ENCODE data around the gene SLAMF7.
"Not testable (repeated sequence)": the region's sequence is repeated elsewhere in the genome, so short reads cannot be mapped to it uniquely, and the experiment has no call there.

SLAMF7 gene

GRCh38 chr1:160779626-160780397 lies 40.8 kb downstream of the SLAMF7 start:
- Histone ChIP-seq H3K36me3 (ENCODE audit: insufficient read depth, low read length) (no peaks in the 10 kb centered on the region), H3K4me1 (ENCODE audit: insufficient read depth, low read length) (no peaks in the 10 kb centered on the region), H3K9me3 (ENCODE audit: insufficient read depth, low read depth, low read length) (no peaks in the 10 kb centered on the region), H3K4me3 (ENCODE audit: low read length) (no peak overlapping the region), H3K27me3 (ENCODE audit: insufficient read depth, low read length) (no peaks in the 10 kb centered on the region), H3K9ac (ENCODE audit: low read depth, low read length) (no peak overlapping the region), H3K27ac (ENCODE audit: low read depth, low read length) (no peak overlapping the region)
- 90% methylated on average over 18 of the region's 18 CpGs for WGBS

GRCh38 chr1:160780398-160780755 lies 41.3 kb downstream of the SLAMF7 start:
- WGBS, result 93% methylated on average over 2 of the region's 2 CpGs
- Histone ChIP-seq H3K36me3 (ENCODE audit: insufficient read depth, low read length) (no peaks in the 10 kb centered on the region), H3K4me1 (ENCODE audit: insufficient read depth, low read length) (no peaks in the 10 kb centered on the region), H3K9me3 (ENCODE audit: insufficient read depth, low read depth, low read length) (no peaks in the 10 kb centered on the region), H3K9ac (ENCODE audit: low read depth, low read length) (no peak overlapping the region), H3K27ac (ENCODE audit: low read depth, low read length) (no peak overlapping the region), H3K4me3 (ENCODE audit: low read length) (no peak overlapping the region), H3K27me3 (ENCODE audit: insufficient read depth, low read length) (no peaks in the 10 kb centered on the region)

- Histone ChIP-seq H3K9me3 (ENCODE audit: insufficient read depth, low read depth, low read length) (no peaks in the 10 kb centered on the region), H3K27ac (ENCODE audit: low read depth, low read length) (no peak overlapping the region), H3K4me3 (ENCODE audit: low read length) (no peak overlapping the region), H3K27me3 (ENCODE audit: insufficient read depth, low read length) (no peaks in the 10 kb centered on the region), H3K36me3 (ENCODE audit: insufficient read depth, low read length) (no peaks in the 10 kb centered on the region), H3K4me1 (ENCODE audit: insufficient read depth, low read length) (no peaks in the 10 kb centered on the region), H3K9ac (ENCODE audit: low read depth, low read length) (no peak overlapping the region)
- WGBS, result 91% methylated on average over 8 of the region's 8 CpGs
These were observed 42.2 kb downstream of the SLAMF7 start for GRCh38 chr1:160781186-160781766.

GRCh38 chr1:160781914-160782689 lies 43.1 kb downstream of the SLAMF7 start:
- Histone ChIP-seq H3K36me3 (ENCODE audit: insufficient read depth, low read length) (no peaks in the 10 kb centered on the region), H3K27ac (ENCODE audit: low read depth, low read length) (no peak overlapping the region), H3K4me1 (ENCODE audit: insufficient read depth, low read length) (no peaks in the 10 kb centered on the region), H3K9me3 (ENCODE audit: insufficient read depth, low read depth, low read length) (no peaks in the 10 kb centered on the region), H3K27me3 (ENCODE audit: insufficient read depth, low read length) (no peaks in the 10 kb centered on the region), H3K9ac (ENCODE audit: low read depth, low read length) (no peak overlapping the region), H3K4me3 (ENCODE audit: low read length) (no peak overlapping the region)
- WGBS, result 95% methylated on average over 9 of the region's 9 CpGs

DNA sequence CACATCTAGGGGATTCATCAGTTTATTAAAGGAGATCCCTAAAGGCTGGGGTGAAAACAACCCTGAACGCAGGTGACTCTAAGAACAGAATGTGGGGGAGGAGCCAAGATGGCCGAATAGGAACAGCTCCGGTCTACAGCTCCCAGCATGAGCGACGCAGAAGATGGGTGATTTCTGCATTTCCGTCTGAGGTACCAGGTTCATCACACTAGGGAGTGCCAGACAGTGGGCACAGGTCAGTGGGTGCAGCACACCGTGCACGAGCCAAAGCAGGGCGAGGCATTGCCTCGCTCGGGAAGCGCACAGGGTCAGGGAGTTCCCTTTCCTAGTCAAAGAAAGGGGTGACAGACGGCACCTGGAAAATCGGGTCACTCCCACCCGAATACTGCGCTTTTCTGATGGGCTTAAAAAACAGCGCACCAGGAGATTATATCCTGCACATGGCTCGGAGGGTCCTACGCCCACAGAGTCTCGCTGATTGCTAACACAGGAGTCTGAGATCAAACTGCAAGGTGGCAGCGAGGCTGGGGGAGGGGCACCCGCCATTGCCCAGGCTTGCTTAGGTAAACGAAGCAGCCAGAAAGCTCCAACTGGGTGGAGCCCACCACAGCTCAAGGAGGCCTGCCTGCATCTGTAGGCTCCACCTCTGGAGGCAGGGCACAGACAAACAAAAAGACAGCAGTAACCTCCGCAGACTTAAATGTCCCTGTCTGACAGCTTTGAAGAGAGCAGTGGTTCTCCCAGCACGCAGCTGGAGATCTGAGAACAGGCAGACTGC lies 44.1 kb downstream of the SLAMF7 start:
- not testable (repeated sequence) for H3K9me3 ChIP-seq (ENCODE audit: insufficient read depth, low read depth, low read length); H3K36me3 ChIP-seq (ENCODE audit: insufficient read depth, low read length); H3K4me1 ChIP-seq (ENCODE audit: insufficient read depth, low read length); H3K9ac ChIP-seq (ENCODE audit: low read depth, low read length); H3K27me3 ChIP-seq (ENCODE audit: insufficient read depth, low read length); H3K27ac ChIP-seq (ENCODE audit: low read depth, low read length); H3K4me3 ChIP-seq (ENCODE audit: low read length)
- WGBS, result 88% methylated on average over 23 of the region's 25 CpGs

GRCh38 chr1:160789051-160789701 lies 50.1 kb downstream of the SLAMF7 start:
- no peak overlapping the region for H3K4me3 ChIP-seq (ENCODE audit: low read length)
- 90% methylated on average over 10 of the region's 11 CpGs for WGBS

DNA sequence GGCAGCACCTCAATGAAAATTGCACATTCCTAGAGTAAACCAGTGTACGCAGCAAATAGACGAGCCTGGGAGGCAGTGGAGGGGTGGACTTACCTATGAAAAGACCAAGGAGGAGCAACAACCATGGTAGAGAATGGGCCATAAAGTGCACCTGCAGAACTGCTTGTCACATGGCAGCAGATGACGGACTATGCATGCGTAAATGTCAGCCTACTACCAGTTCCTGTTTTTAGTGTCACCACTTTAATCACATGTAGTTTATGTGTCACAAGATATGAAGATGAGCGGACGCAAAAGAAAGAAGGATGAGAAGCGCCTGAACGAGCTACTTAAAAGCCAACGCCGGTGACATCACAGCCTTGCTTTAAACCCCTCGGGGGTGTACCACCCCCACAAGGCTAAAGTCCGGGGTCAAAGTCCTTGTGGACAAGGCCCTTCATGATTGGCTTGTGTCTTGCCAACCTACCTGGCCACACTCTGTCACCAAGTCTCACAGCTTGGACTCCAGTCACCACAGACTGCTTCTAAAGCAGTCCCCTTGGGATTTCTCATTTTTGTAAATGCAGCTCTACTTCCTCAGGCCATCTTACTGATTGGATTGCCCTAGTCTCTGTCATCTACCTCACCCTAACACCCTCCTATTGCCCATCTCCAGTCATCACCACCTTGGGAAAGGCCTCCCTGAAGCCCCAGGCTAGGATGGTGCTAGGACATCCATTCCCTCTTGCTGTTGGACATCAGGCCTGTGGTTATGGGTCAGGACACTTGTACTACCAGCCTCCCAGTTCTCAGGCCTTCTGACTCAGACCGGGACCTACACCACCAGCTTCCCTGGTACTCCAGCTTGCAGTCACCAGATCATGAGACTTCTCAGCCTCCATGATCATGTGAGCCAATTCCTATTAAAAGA lies 50.9 kb downstream of the SLAMF7 start:
- H3K9ac ChIP-seq (ENCODE audit: low read depth, low read length), result no peak overlapping the region
- WGBS, result 94% methylated on average over 13 of the region's 13 CpGs
- no peaks in the 10 kb centered on the region for H3K36me3 ChIP-seq (ENCODE audit: insufficient read depth, low read length)
- H3K9me3 ChIP-seq (ENCODE audit: insufficient read depth, low read depth, low read length), result no peaks in the 10 kb centered on the region
- no peaks in the 10 kb centered on the region for H3K27me3 ChIP-seq (ENCODE audit: insufficient read depth, low read length)
- no peak overlapping the region for H3K27ac ChIP-seq (ENCODE audit: low read depth, low read length)
- no peaks in the 10 kb centered on the region for H3K4me1 ChIP-seq (ENCODE audit: insufficient read depth, low read length)
- no peak overlapping the region for H3K4me3 ChIP-seq (ENCODE audit: low read length)

More at GRCh38 chr1:160789051-160789701, 50.1 kb downstream of the SLAMF7 start:
- Histone ChIP-seq H3K27ac (ENCODE audit: low read depth, low read length) (no peak overlapping the region), H3K9me3 (ENCODE audit: insufficient read depth, low read depth, low read length) (no peaks in the 10 kb centered on the region), H3K27me3 (ENCODE audit: insufficient read depth, low read length) (no peaks in the 10 kb centered on the region), H3K4me1 (ENCODE audit: insufficient read depth, low read length) (no peaks in the 10 kb centered on the region), H3K9ac (ENCODE audit: low read depth, low read length) (no peak overlapping the region), H3K36me3 (ENCODE audit: insufficient read depth, low read length) (no peaks in the 10 kb centered on the region)

DNA sequence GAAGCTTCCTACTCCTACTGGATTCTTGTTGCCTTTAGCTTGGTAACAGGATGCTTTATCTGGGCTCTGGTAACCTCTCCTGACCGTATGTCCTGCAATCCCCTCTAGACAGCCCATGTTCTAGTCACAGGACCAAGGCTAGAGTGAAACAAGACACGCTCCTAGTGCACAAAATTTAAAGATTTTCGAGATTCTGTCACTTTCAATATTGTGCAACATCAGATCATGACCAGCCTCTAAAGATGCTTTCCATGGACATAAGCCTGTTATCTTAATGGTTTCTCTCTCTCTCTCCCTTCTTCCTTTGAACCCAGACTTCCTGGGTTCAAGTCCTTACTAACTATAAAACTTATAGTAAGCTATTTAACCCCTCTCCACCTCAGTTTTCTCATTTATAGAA lies 55.3 kb downstream of the SLAMF7 start:
- no peaks in the 10 kb centered on the region for H3K9me3 ChIP-seq (ENCODE audit: insufficient read depth, low read depth, low read length)
- H3K4me1 ChIP-seq (ENCODE audit: insufficient read depth, low read length), result no peaks in the 10 kb centered on the region
- 63% methylated on average over 3 of the region's 3 CpGs for WGBS
- H3K27me3 ChIP-seq (ENCODE audit: insufficient read depth, low read length), result no peaks in the 10 kb centered on the region
- no peaks in the 10 kb centered on the region for H3K36me3 ChIP-seq (ENCODE audit: insufficient read depth, low read length)
- H3K4me3 ChIP-seq (ENCODE audit: low read length), result no peak overlapping the region
- H3K9ac ChIP-seq (ENCODE audit: low read depth, low read length), result no peak overlapping the region
- H3K27ac ChIP-seq (ENCODE audit: low read depth, low read length), result no peak overlapping the region

GRCh38 chr1:160795951-160796383 lies 56.9 kb downstream of the SLAMF7 start, which contains the start of gene LY9:
TSS of gene LY9 (plus strand) at chr1:160796174. CDS start at chr1:160796188, 14 bp downstream.
- Histone ChIP-seq H3K4me3 (ENCODE audit: low read length) (no peak within 1 kb of the TSS), H3K27ac (ENCODE audit: low read depth, low read length) (no peak within 1 kb of the TSS), H3K36me3 (ENCODE audit: insufficient read depth, low read length) (no peaks in the 10 kb centered on the region), H3K27me3 (ENCODE audit: insufficient read depth, low read length) (no peaks in the 10 kb centered on the region), H3K9me3 (ENCODE audit: insufficient read depth, low read depth, low read length) (no peaks in the 10 kb centered on the region), H3K9ac (ENCODE audit: low read depth, low read length) (no peak within 1 kb of the TSS), H3K4me1 (ENCODE audit: insufficient read depth, low read length) (no peaks in the 10 kb centered on the region)
- WGBS, result 89% methylated on average over 3 of the region's 4 CpGs

DNA sequence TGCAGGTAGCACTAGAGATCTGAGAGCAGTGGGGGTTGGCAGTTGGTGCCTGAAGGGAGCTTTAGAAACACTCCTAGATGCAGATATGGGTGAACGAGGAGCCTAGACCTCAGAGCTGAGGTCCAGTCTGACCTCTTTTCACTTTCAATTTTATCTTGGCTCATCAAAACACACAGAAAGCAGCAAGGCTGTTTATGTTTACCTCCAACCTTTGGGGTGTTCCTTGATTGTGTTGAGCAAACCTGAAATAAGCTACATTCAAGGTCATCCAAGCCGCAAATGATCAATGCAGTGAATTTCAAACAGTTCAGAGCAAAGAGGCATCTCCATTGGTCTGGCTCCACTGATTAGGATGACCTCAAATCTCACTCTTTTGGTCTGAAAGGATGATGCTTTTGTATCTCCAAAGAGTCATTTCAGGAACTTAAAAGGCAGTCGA lies 58.2 kb downstream of the SLAMF7 start:
- H3K9ac ChIP-seq (ENCODE audit: low read depth, low read length), result no peak overlapping the region
- H3K4me1 ChIP-seq (ENCODE audit: insufficient read depth, low read length), result no peaks in the 10 kb centered on the region
- H3K27me3 ChIP-seq (ENCODE audit: insufficient read depth, low read length), result no peaks in the 10 kb centered on the region
- no peaks in the 10 kb centered on the region for H3K36me3 ChIP-seq (ENCODE audit: insufficient read depth, low read length)
- WGBS, result 59% methylated on average over 3 of the region's 3 CpGs
- no peak overlapping the region for H3K4me3 ChIP-seq (ENCODE audit: low read length)
- H3K9me3 ChIP-seq (ENCODE audit: insufficient read depth, low read depth, low read length), result no peaks in the 10 kb centered on the region
- H3K27ac ChIP-seq (ENCODE audit: low read depth, low read length), result no peak overlapping the region

Measured in HUES64 (cell line).